ENCODE results near the gene KRT37.

KRT37 gene

DNA sequence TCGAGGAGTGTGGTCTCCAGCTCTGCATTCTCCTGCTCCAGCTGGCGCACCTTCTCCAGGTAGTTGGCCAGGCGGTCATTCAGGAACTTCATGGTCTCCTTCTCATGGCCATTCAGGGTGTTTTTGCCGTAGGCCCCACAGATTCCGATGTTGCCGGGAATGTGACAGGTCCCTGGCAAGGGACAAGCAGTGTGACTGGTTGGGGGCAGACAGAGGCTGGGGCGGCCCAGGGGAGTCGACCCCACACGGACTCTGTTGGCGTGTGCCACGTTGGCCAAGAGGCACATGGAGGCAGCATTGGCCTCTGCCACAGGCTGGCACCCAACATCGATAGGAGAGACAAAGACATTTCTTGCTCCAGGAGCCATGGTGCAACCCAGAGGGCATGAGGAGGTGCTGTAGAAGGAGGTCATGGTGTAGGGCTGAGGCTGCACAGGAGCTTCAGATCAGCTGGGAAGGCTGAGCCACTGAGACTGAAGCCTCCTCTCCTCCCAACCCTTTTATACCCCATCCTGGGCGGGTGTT is at the start of gene KRT37:
Gene KRT37, minus strand, starts transcription at position 475 of the 525 bp plus-strand sequence. Its CDS starts 62 bp downstream, at position 413.
- Histone ChIP-seq H3K27ac (ENCODE audit: low read depth in 2 of 2, low read length in 2 of 2) (no peak within 1 kb of the TSS), H3K9ac (ENCODE audit: low read depth in 1 of 2, low read length in 2 of 2) (no peak within 1 kb of the TSS), H3K4me3 (ENCODE audit: low read length in 2 of 2) (no peak within 1 kb of the TSS), H3K36me3 (ENCODE audit: control insufficient read depth in 2 of 2, insufficient read depth in 2 of 2, low read length in 2 of 2) (no peaks in the 10 kb centered on the region), H3K9me3 (ENCODE audit: control insufficient read depth in 2 of 2, low read length in 2 of 2) (no peaks in the 10 kb centered on the region), H3K4me1 (ENCODE audit: control insufficient read depth in 2 of 2, insufficient read depth in 2 of 2, low read length in 2 of 2) (no peaks in the 10 kb centered on the region), H3K27me3 (ENCODE audit: control insufficient read depth in 2 of 2, insufficient read depth in 2 of 2, low read length in 2 of 2) (no peaks in the 10 kb centered on the region)

DNA sequence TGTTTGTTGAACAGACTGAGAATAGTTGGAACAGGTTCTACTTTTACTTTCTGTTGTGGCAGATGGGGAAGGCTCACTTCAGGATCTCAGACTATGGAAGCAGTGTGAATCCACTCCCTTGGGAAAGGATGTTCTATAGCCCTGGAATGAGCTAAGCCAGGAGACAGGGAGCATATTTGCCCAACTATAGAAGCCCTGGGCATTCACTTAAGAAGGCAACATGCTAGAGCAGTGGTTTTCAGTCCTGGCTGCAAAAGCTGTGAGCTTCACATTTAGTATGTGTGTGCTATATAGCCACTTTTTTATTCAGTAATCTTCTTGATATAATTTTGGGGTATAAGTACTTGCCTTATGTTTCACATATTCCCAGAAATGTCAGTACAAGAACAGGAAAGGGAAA is 44.0 kb upstream of the KRT37 start:
- Histone ChIP-seq H3K36me3 (ENCODE audit: control insufficient read depth in 2 of 2, insufficient read depth in 2 of 2, low read length in 2 of 2) (no peaks in the 10 kb centered on the region), H3K4me1 (ENCODE audit: control insufficient read depth in 2 of 2, insufficient read depth in 2 of 2, low read length in 2 of 2) (no peaks in the 10 kb centered on the region), H3K9ac (ENCODE audit: low read depth in 1 of 2, low read length in 2 of 2) (no peak overlapping the region), H3K9me3 (ENCODE audit: control insufficient read depth in 2 of 2, low read length in 2 of 2) (no peaks in the 10 kb centered on the region), H3K27ac (ENCODE audit: low read depth in 2 of 2, low read length in 2 of 2) (no peak overlapping the region), H3K4me3 (ENCODE audit: low read length in 2 of 2) (no peak overlapping the region), H3K27me3 (ENCODE audit: control insufficient read depth in 2 of 2, insufficient read depth in 2 of 2, low read length in 2 of 2) (peaks cover 3% of the 10 kb centered on the region in 2 donors)

DNA sequence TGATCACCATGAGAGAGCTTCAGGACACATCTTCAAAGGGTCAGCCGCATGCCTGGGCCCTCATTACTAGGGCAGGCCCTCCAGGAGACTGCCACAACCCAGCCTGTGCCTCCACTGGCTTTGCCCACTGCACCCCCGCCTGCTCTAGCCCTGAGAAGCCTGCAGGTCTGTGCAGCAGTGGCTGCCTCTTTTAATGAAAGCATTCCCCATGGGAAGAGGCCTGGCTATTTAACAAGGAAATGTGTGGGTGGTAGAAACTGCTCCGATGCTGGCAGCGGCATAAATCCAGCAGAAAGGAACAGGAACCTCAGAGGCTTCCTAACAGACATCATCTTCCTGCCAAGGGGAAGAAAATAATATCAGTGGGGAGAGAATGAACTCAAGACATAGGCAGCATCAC is 43.2 kb upstream of the KRT37 start:
- H3K9ac ChIP-seq (ENCODE audit: low read depth in 1 of 2, low read length in 2 of 2), result no peak overlapping the region
- no peaks in the 10 kb centered on the region for H3K4me1 ChIP-seq (ENCODE audit: control insufficient read depth in 2 of 2, insufficient read depth in 2 of 2, low read length in 2 of 2)
- no peak overlapping the region for H3K4me3 ChIP-seq (ENCODE audit: low read length in 2 of 2)
- no peaks in the 10 kb centered on the region for H3K9me3 ChIP-seq (ENCODE audit: control insufficient read depth in 2 of 2, low read length in 2 of 2)
- peaks cover 3% of the 10 kb centered on the region in 2 donors for H3K27me3 ChIP-seq (ENCODE audit: control insufficient read depth in 2 of 2, insufficient read depth in 2 of 2, low read length in 2 of 2)
- no peaks in the 10 kb centered on the region for H3K36me3 ChIP-seq (ENCODE audit: control insufficient read depth in 2 of 2, insufficient read depth in 2 of 2, low read length in 2 of 2)
- H3K27ac ChIP-seq (ENCODE audit: low read depth in 2 of 2, low read length in 2 of 2), result no peak overlapping the region

DNA sequence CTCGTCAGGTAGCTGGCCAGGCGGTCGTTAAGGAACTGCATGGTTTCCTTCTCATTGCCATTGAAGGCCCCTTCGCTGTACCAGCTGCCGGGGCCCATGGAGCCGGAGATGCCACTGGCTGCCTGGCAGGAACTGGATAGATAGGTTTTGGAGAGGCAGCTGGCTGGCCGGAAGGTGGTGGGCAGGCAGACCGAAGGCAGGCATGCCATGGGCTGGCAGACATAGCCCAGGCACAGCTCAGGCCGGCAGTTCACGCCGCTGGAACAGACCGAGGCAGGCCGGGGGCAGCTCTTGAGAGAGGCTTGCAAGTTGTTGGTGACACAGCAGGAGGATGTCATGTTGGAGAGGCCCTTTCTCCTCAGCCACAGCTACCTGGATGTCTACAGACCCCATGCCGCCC is 42.6 kb upstream of the KRT37 start, which contains the start of gene KRT32:
Gene KRT32, minus strand, starts transcription at position 399 of the 400 bp plus-strand sequence. Its CDS starts 61 bp downstream, at position 338.
- Histone ChIP-seq H3K4me3 (ENCODE audit: low read length in 2 of 2) (no peak within 1 kb of the TSS), H3K9ac (ENCODE audit: low read depth in 1 of 2, low read length in 2 of 2) (no peak within 1 kb of the TSS), H3K27me3 (ENCODE audit: control insufficient read depth in 2 of 2, insufficient read depth in 2 of 2, low read length in 2 of 2) (peaks cover 3% of the 10 kb centered on the region in 2 donors), H3K36me3 (ENCODE audit: control insufficient read depth in 2 of 2, insufficient read depth in 2 of 2, low read length in 2 of 2) (no peaks in the 10 kb centered on the region), H3K4me1 (ENCODE audit: control insufficient read depth in 2 of 2, insufficient read depth in 2 of 2, low read length in 2 of 2) (no peaks in the 10 kb centered on the region), H3K27ac (ENCODE audit: low read depth in 2 of 2, low read length in 2 of 2) (no peak within 1 kb of the TSS), H3K9me3 (ENCODE audit: control insufficient read depth in 2 of 2, low read length in 2 of 2) (no peaks in the 10 kb centered on the region)

DNA sequence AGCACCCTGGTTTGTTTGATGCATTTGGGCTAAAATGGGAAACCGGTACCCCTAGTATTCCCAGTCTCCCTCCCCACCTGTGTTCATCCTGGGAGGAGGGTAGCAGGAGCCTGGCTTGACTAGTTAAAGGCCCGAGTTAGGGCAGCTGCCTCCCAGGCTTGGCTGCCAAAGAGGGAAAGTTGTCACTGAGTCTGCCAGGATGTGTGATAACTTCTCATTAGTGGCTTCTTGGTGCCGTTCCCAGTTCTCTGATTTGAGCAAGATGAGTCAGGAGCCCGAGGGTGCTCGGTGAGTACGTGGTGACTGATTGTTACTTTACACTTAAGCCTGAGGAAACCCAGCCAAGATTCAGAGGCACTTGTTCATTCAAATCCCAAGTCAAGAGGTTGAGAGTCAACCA is 40.3 kb upstream of the KRT37 start:
- Histone ChIP-seq H3K27ac (ENCODE audit: low read depth in 2 of 2, low read length in 2 of 2) (no peak overlapping the region), H3K4me3 (ENCODE audit: low read length in 2 of 2) (no peak overlapping the region), H3K27me3 (ENCODE audit: control insufficient read depth in 2 of 2, insufficient read depth in 2 of 2, low read length in 2 of 2) (peaks cover 3% of the 10 kb centered on the region in 2 donors), H3K4me1 (ENCODE audit: control insufficient read depth in 2 of 2, insufficient read depth in 2 of 2, low read length in 2 of 2) (no peaks in the 10 kb centered on the region), H3K9ac (ENCODE audit: low read depth in 1 of 2, low read length in 2 of 2) (no peak overlapping the region), H3K9me3 (ENCODE audit: control insufficient read depth in 2 of 2, low read length in 2 of 2) (no peaks in the 10 kb centered on the region), H3K36me3 (ENCODE audit: control insufficient read depth in 2 of 2, insufficient read depth in 2 of 2, low read length in 2 of 2) (no peaks in the 10 kb centered on the region)

DNA sequence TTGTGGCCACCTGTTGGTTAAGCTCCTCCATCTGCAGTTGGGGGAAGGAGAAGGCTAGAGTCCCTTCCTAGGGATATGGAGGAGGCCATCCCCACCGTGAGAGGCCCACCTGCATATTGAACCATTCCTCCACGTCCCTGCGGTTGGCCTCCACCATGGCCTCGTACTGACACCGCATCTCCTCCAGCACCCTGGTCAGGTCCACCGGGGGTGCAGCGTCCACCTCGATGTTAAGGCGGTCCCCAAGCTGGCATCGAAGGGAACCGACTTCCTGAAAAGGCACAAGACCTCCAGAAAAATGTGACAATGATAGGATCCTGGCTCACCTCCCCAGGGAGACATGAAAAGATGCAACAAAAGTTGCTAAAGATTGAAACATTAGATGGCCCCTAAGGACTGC is 39.8 kb upstream of the KRT37 start:
- no peaks in the 10 kb centered on the region for H3K4me1 ChIP-seq (ENCODE audit: control insufficient read depth in 2 of 2, insufficient read depth in 2 of 2, low read length in 2 of 2)
- H3K27ac ChIP-seq (ENCODE audit: low read depth in 2 of 2, low read length in 2 of 2), result no peak overlapping the region
- H3K9me3 ChIP-seq (ENCODE audit: control insufficient read depth in 2 of 2, low read length in 2 of 2), result no peaks in the 10 kb centered on the region
- no peaks in the 10 kb centered on the region for H3K36me3 ChIP-seq (ENCODE audit: control insufficient read depth in 2 of 2, insufficient read depth in 2 of 2, low read length in 2 of 2)
- peaks cover 3% of the 10 kb centered on the region in 2 donors for H3K27me3 ChIP-seq (ENCODE audit: control insufficient read depth in 2 of 2, insufficient read depth in 2 of 2, low read length in 2 of 2)
- no peak overlapping the region for H3K9ac ChIP-seq (ENCODE audit: low read depth in 1 of 2, low read length in 2 of 2)
- no peak overlapping the region for H3K4me3 ChIP-seq (ENCODE audit: low read length in 2 of 2)

DNA sequence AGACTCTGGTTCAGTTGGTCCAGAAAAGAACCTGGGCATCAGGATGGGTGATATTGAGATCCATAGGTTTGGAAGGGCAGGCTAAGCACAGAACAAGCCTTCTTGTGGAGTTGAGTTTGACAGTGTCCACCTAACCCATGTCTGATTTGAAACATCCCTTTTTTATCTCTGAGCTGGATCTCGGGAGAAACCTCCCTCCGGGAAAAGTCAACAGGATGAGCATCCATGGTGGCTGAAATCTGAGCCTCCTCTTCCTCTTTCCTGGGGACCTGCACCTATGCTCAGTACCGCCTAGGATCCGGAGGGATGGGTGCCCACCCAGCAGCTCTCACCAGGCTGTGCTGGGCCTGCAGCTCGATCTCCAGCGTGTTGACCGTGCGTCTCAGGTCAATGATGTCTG is 39.4 kb upstream of the KRT37 start:
- H3K9me3 ChIP-seq (ENCODE audit: control insufficient read depth in 2 of 2, low read length in 2 of 2), result no peaks in the 10 kb centered on the region
- no peak overlapping the region for H3K4me3 ChIP-seq (ENCODE audit: low read length in 2 of 2)
- no peak overlapping the region for H3K9ac ChIP-seq (ENCODE audit: low read depth in 1 of 2, low read length in 2 of 2)
- H3K27ac ChIP-seq (ENCODE audit: low read depth in 2 of 2, low read length in 2 of 2), result no peak overlapping the region
- H3K36me3 ChIP-seq (ENCODE audit: control insufficient read depth in 2 of 2, insufficient read depth in 2 of 2, low read length in 2 of 2), result no peaks in the 10 kb centered on the region
- peaks cover 3% of the 10 kb centered on the region in 2 donors for H3K27me3 ChIP-seq (ENCODE audit: control insufficient read depth in 2 of 2, insufficient read depth in 2 of 2, low read length in 2 of 2)
- H3K4me1 ChIP-seq (ENCODE audit: control insufficient read depth in 2 of 2, insufficient read depth in 2 of 2, low read length in 2 of 2), result no peaks in the 10 kb centered on the region

DNA sequence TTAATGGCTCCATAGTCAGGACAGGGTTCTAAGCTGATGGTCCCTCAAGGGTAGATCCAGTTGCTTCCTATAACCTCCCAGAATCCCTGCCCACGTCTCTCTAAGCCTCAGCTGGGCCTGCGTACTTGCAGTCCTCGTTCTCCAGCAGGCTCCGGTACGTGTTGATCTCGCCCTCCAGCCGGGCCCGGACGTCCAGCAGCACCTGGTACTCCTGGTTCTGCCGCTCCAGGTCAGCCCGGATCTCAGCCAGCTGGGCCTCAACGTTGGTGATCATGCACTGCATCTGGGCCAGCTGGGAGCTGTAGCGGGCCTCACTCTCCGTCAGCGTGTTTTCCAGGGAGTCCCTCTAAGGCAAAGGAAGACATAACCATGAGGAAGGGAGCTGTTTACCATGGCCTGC is 38.3 kb upstream of the KRT37 start:
- Histone ChIP-seq H3K4me1 (ENCODE audit: control insufficient read depth in 2 of 2, insufficient read depth in 2 of 2, low read length in 2 of 2) (no peaks in the 10 kb centered on the region), H3K36me3 (ENCODE audit: control insufficient read depth in 2 of 2, insufficient read depth in 2 of 2, low read length in 2 of 2) (no peaks in the 10 kb centered on the region), H3K27ac (ENCODE audit: low read depth in 2 of 2, low read length in 2 of 2) (no peak overlapping the region), H3K9me3 (ENCODE audit: control insufficient read depth in 2 of 2, low read length in 2 of 2) (no peaks in the 10 kb centered on the region), H3K4me3 (ENCODE audit: low read length in 2 of 2) (no peak overlapping the region), H3K9ac (ENCODE audit: low read depth in 1 of 2, low read length in 2 of 2) (no peak overlapping the region), H3K27me3 (ENCODE audit: control insufficient read depth in 2 of 2, insufficient read depth in 2 of 2, low read length in 2 of 2) (peaks cover 3% of the 10 kb centered on the region in 2 donors)

DNA sequence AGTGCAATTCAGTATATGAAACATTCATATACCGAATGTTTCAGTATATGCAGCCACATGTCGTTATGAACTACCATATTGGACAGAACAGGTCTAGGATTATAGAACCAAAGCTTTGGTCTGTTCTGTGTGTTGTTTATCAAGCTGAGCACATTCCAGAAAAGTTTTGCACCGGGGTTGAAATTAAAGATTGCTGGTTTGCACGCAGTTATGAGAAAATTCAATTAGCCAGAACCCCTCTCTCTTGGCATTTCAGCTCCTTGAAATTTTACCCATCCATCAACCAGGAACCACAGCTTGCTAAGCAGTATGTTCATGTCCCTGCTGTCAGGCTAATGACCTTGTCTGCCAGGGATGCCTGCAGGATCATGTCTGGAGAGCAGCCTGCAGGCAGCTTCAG is 33.3 kb upstream of the KRT37 start:
- Histone ChIP-seq H3K27me3 (ENCODE audit: control insufficient read depth in 2 of 2, insufficient read depth in 2 of 2, low read length in 2 of 2) (no peaks in the 10 kb centered on the region), H3K9ac (ENCODE audit: low read depth in 1 of 2, low read length in 2 of 2) (no peak overlapping the region), H3K4me3 (ENCODE audit: low read length in 2 of 2) (no peak overlapping the region), H3K27ac (ENCODE audit: low read depth in 2 of 2, low read length in 2 of 2) (no peak overlapping the region), H3K36me3 (ENCODE audit: control insufficient read depth in 2 of 2, insufficient read depth in 2 of 2, low read length in 2 of 2) (no peaks in the 10 kb centered on the region), H3K9me3 (ENCODE audit: control insufficient read depth in 2 of 2, low read length in 2 of 2) (no peaks in the 10 kb centered on the region), H3K4me1 (ENCODE audit: control insufficient read depth in 2 of 2, insufficient read depth in 2 of 2, low read length in 2 of 2) (no peaks in the 10 kb centered on the region)

DNA sequence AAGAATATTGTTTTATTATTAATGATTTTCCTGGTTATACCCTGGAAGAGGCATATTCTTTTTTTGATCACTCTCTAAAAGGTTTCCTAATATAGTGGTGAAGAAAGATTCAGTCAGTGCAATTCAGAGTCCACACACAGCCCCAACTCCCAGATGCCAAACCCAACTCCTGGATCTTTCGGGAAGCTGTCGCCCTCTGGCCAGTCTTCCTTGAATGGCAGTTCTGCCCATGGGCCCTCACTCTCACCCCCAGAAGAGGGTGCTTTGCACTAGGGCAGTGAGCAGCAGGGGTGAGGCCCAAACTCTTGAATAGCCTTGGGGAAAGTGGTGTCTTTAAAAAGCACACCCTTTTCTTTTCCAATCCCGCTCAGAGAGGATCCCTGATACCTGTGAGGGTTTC is 31.8 kb upstream of the KRT37 start:
- Histone ChIP-seq H3K9me3 (ENCODE audit: control insufficient read depth in 2 of 2, low read length in 2 of 2) (no peaks in the 10 kb centered on the region), H3K9ac (ENCODE audit: low read depth in 1 of 2, low read length in 2 of 2) (no peak overlapping the region), H3K27me3 (ENCODE audit: control insufficient read depth in 2 of 2, insufficient read depth in 2 of 2, low read length in 2 of 2) (peaks cover 0 to 7% of the 10 kb centered on the region in 2 donors), H3K27ac (ENCODE audit: low read depth in 2 of 2, low read length in 2 of 2) (no peak overlapping the region), H3K4me3 (ENCODE audit: low read length in 2 of 2) (no peak overlapping the region), H3K4me1 (ENCODE audit: control insufficient read depth in 2 of 2, insufficient read depth in 2 of 2, low read length in 2 of 2) (no peaks in the 10 kb centered on the region), H3K36me3 (ENCODE audit: control insufficient read depth in 2 of 2, insufficient read depth in 2 of 2, low read length in 2 of 2) (no peaks in the 10 kb centered on the region)

DNA sequence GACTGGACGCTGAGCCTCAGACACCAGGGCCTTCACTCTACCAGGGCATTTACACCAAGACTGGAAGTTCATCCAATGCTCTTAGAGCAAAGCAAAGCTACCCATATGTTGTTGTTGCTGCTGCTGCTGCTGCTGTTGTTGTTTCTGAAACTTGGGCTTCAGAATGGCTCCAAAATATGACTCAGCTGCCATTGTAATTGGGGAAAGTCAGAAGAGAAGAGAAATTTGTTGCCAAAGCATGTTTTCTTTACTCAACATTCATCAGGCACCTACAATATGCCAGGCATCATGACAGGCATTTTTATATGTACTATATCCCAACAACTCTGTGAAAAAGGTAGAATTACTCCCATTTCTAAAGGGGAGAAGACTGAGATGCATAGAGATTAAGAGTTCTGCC is 30.9 kb upstream of the KRT37 start:
- Histone ChIP-seq H3K9me3 (ENCODE audit: control insufficient read depth in 2 of 2, low read length in 2 of 2) (no peaks in the 10 kb centered on the region), H3K36me3 (ENCODE audit: control insufficient read depth in 2 of 2, insufficient read depth in 2 of 2, low read length in 2 of 2) (no peaks in the 10 kb centered on the region), H3K27ac (ENCODE audit: low read depth in 2 of 2, low read length in 2 of 2) (no peak overlapping the region), H3K9ac (ENCODE audit: low read depth in 1 of 2, low read length in 2 of 2) (no peak overlapping the region), H3K4me1 (ENCODE audit: control insufficient read depth in 2 of 2, insufficient read depth in 2 of 2, low read length in 2 of 2) (no peaks in the 10 kb centered on the region), H3K27me3 (ENCODE audit: control insufficient read depth in 2 of 2, insufficient read depth in 2 of 2, low read length in 2 of 2) (peaks cover 0 to 7% of the 10 kb centered on the region in 2 donors), H3K4me3 (ENCODE audit: low read length in 2 of 2) (no peak overlapping the region)

Data from mucosa of rectum (tissue), 2 donors.